Muscle layer of duodenum (tissue), 2 donors: ENCODE measurements around the gene OXER1.

Source experiments
- H3K27ac ChIP-seq: one replicate; pipeline ENCODE4 v1.7.0; 2013; ENCODE audit warnings: mild to moderate bottlenecking, low read length
- H3K27me3 ChIP-seq: one replicate; pipeline ENCODE4 v1.7.0; 2013; ENCODE audit warnings: low read depth, mild to moderate bottlenecking, control low read depth, low read length
- H3K36me3 ChIP-seq, 2 donors: one replicate each; pipeline ENCODE4 v1.7.0; 2013; ENCODE audit warnings: low read length in 2 of 2, control low read depth in 1 of 2, mild to moderate bottlenecking in 1 of 2; ENCODE audit not compliant: insufficient read depth in 2 of 2, control insufficient read depth in 1 of 2
- H3K4me1 ChIP-seq, 2 donors: one replicate each; pipeline ENCODE4 v1.7.0; 2013; ENCODE audit warnings: low read length in 2 of 2, mild to moderate bottlenecking in 2 of 2, control low read depth in 1 of 2, moderate library complexity in 1 of 2; ENCODE audit not compliant: insufficient read depth in 2 of 2, control insufficient read depth in 1 of 2
- H3K4me3 ChIP-seq, 2 donors: one replicate each; pipeline ENCODE4 v1.7.0; 2013; ENCODE audit warnings: low read length in 2 of 2, low read depth in 1 of 2, mild to moderate bottlenecking in 1 of 2
- H3K9me3 ChIP-seq, 2 donors: one replicate each; pipeline ENCODE4 v1.7.0; 2013; ENCODE audit warnings: low read length in 2 of 2, control low read depth in 1 of 2, mild to moderate bottlenecking in 1 of 2; ENCODE audit not compliant: control insufficient read depth in 1 of 2
- donor health status: healthy.

OXER1 gene

DNA sequence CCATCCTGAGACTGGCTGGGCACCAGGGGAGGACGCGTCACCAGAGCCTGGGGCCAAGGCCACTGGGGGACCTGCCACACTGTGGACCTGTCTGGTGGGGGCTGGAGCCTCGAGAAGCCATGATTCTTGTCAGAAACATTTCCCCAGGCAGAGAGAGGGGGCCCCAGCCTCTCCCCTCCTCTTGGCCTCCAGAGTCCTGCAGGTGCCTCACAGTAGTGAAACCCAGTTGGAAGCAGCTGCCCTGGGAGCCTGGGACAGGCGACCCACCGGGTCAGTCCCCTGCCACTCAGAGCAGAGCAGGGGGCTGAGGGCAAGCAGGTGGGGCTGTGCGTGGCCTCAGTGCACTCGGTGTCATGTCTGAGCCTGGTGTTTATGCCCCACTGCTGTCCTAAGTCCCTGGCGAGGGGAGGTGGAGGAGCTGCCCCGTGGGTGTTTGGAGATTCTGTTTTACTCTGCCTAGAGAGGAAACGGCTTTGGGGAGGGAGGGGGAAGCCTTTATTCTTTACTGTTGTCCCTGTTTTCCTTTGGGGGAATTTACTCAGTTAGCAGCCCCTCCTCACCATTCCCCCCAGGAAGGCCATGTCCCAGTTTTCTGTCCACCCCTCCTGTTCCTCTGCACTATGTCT lies 7.7 kb downstream of the OXER1 start:
- Histone ChIP-seq H3K27ac (no peak overlapping the region), H3K4me3 (no peak overlapping the region), H3K36me3 (peaks cover 4 to 8% of the 10 kb centered on the region in 2 donors), H3K9me3 (no peaks in the 10 kb centered on the region), H3K27me3 (no peaks in the 10 kb centered on the region), H3K4me1 (peaks cover 0 to 8% of the 10 kb centered on the region in 2 donors)

DNA sequence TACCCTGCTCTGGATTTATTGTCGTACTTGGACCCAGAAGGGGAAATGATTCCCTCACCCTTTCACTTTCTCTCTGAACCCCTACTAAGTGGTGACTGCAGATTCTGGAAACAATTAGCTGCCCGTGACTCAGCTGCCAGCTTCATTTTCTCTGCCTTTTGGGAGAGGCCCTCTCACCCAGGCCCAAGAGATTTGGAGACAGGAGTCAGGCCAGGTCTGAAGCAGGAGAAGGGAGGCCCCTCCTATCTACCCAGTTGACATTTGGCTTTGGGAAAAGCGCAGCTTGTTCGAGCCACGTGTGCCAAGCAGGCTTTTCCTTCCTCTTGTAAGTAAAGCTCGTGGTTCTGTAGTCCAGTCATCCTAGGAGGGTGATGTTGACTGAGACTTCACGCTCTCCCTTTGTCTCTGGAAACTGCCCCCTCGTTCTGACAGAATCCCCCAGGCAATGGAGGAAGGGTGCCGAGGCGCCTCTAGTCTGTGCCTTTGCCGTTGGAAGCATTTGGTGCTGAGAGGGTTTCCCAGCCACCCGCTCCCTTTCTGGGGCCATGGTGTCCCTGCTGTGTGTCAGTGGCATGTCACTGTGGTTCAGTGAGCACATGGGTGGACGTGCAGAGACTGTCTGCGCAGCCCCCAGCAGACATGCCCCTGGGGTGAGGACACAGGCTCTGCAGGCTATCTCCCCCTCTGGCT lies 8.6 kb downstream of the OXER1 start:
- Histone ChIP-seq H3K27me3 (no peaks in the 10 kb centered on the region), H3K27ac (no peak overlapping the region), H3K36me3 (peaks cover 4 to 8% of the 10 kb centered on the region in 2 donors), H3K4me3 (no peak overlapping the region), H3K4me1 (peaks cover 0 to 10% of the 10 kb centered on the region in 2 donors), H3K9me3 (no peaks in the 10 kb centered on the region)

DNA sequence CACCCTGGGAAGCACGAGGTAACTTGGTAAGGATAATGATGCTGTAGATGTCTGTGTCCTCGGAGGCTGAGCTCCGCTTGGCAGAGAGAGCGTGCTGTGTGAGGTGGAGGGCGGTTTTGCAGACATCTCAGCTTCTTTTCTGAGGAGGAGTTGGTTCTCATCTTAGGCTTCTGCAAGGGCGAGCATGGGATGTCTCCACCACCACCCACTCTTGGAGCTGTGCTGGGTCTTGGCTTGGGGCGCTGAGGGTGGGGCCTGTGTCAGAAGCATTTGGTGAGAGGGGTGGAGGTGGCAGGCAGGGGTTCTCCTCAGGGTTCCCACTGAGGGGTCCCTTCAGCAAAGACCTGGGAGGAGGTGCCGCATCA lies 9.2 kb downstream of the OXER1 start:
- H3K4me1 ChIP-seq = peaks cover 0 to 10% of the 10 kb centered on the region in 2 donors
- H3K4me3 ChIP-seq = no peak overlapping the region
- no peaks in the 10 kb centered on the region for H3K27me3 ChIP-seq
- no peaks in the 10 kb centered on the region for H3K9me3 ChIP-seq
- peaks cover 4 to 8% of the 10 kb centered on the region in 2 donors for H3K36me3 ChIP-seq
- no peak overlapping the region for H3K27ac ChIP-seq

DNA sequence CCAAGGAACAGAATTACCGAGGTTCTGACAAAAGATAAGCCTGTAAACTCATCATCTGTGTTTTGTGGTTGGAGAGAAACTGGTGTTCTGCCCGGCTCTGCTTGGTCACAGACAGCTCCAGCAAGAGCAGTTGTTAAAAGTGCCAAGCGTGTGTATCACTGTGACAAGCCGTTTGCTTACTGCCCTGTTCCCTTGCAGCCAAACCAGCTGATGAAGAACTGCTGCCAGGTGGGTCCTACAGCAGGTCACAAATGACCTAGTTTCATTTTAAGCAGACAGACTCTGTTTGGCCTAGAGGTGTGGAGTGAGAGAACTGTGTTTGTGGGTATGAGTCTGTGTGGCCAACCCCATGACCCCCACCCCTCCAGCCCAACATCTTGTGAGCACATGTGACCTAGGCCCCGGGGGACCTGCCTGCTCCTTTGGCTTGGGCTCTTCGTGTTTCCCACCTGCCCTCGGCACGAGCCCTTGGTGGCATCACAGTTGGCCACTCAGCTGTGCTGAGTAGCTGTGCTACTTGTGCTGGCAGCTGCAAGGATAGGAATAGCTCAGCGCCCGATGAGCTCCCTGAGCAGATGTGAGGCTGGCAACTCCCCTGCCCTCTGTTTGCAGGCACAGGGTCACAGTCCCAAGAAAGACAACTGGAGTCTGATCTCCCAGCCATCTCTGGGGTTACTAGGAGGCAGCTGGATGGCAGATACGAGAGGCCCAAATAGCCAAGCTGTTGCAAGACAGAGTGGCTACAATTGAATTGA lies 9.7 kb downstream of the OXER1 start:
- Histone ChIP-seq H3K36me3 (peaks cover 4 to 8% of the 10 kb centered on the region in 2 donors), H3K4me3 (no peak overlapping the region), H3K9me3 (no peaks in the 10 kb centered on the region), H3K27me3 (no peaks in the 10 kb centered on the region), H3K4me1 (peaks cover 0 to 10% of the 10 kb centered on the region in 2 donors), H3K27ac (no peak overlapping the region)

DNA sequence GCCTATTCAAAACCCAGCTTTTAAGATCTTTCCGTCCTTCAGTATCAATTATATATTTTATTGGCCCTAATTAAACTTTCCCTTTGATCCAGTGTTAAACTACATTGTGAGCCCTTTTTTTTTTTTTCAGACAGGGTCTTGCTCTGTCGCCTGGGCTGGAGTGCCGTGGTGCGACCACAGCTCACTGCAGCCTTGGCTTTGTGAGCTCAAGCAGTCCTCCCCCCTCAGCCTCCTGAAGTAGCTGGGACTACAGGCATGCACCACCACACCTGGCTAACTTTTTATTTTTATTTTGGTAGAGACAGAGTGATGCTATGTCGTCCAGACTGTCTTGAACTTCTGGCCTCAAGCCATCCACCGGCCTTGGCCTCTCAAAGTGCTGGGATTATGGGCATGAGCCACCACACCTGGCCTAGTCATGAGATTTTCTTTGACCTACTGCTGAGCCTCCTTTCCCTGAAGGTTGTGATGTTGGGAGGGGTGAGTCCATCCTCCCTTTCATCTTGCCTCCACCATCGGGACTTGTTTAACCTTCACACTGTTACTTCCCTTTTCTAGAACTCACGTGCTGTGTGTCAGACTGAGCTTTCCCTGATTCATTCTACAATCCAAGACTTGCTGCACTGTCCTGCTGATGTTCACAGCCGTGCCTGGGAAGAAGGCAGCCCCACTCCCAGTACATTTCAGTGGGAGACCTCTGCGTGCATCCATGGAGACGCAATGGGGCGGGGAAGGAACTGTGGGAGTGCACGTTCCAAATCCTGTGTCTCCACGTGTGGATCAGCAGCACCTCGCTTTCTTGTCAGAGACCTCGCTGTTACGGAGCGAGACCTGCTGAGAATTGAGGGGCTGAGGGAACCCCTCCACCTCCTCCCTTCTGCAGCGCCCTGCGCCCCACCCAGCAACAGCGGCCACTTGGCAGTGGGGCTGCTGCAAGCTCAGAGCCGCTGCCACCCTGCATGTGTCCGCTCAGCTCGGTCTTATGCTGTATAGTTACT lies 10.8 kb downstream of the OXER1 start:
- H3K4me3 ChIP-seq = no peak overlapping the region
- H3K27me3 ChIP-seq = no peaks in the 10 kb centered on the region
- no peaks in the 10 kb centered on the region for H3K9me3 ChIP-seq
- peaks cover 0 to 10% of the 10 kb centered on the region in 2 donors for H3K4me1 ChIP-seq
- H3K27ac ChIP-seq = no peak overlapping the region
- peaks cover 8% of the 10 kb centered on the region in 2 donors for H3K36me3 ChIP-seq

DNA sequence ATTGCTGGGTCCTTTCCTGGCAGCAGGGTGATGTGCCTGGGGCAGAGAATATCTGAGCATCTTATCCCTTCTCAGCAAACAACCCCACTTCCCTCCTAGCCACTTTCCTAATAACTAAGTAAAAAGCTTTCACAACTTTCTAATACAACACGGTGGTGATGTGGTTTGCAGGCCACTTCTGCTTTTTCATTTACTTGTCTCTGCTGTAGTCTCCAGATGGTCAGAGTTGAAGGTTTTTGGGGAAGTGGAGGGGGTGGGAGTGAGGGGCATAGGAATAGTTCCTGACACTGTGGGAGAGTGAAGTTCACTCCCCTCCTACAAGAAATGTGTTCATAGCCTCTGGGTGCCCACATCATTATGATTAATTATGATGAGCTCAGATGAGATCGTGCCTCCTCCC lies 11.6 kb downstream of the OXER1 start:
- Histone ChIP-seq H3K9me3 (no peaks in the 10 kb centered on the region), H3K27me3 (no peaks in the 10 kb centered on the region), H3K36me3 (peaks cover 8 to 10% of the 10 kb centered on the region in 2 donors), H3K4me1 (peaks cover 0 to 10% of the 10 kb centered on the region in 2 donors), H3K4me3 (no peak overlapping the region), H3K27ac (no peak overlapping the region)

DNA sequence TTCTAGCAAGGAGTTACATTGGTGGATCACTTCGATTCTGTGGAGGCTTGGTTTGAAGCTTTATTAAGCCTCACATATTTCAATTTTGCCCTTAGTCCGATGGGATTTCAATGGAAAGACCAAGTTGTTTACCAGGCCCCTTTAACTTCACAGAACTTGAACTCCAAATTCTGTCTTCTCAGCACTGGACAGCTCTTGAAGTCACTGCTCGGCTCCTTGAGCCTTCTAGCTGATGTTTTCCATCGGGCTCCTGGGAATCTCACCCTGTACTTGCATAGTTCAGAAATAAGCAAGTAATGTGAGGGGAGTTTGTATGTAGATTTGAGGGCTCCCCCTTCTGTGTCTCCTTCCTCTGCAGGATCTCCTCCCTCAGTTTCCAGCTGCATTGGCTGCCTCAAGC lies 15.1 kb downstream of the OXER1 start:
- Histone ChIP-seq H3K27ac (no peak overlapping the region), H3K36me3 (peaks cover 7 to 10% of the 10 kb centered on the region in 2 donors), H3K4me3 (no peak overlapping the region), H3K9me3 (no peaks in the 10 kb centered on the region), H3K27me3 (no peaks in the 10 kb centered on the region), H3K4me1 (peaks cover 0 to 10% of the 10 kb centered on the region in 2 donors)

DNA sequence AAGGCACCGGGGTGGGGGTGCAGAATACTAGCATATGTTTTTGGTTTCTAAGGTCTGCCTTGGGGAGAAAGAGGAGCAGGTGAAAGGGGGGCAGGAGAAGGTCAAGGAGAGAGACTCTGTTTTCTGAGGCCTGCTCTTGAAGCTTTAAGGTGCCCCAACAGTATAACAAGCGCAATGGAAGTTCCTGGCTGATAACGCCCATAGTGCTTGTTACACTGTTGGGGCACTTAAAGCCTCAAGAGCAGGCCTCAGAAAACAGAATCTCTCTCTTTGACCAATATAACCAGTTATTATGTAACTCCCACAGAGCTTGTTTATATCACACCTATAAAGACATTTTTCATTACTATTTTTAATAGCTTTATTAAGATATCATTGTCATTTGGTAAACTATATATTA lies 16.5 kb downstream of the OXER1 start:
- H3K9me3 ChIP-seq = no peaks in the 10 kb centered on the region
- peaks cover 0 to 10% of the 10 kb centered on the region in 2 donors for H3K4me1 ChIP-seq
- no peaks in the 10 kb centered on the region for H3K27me3 ChIP-seq
- no peak overlapping the region for H3K4me3 ChIP-seq
- H3K27ac ChIP-seq = no peak overlapping the region
- peaks cover 3 to 11% of the 10 kb centered on the region in 2 donors for H3K36me3 ChIP-seq

DNA sequence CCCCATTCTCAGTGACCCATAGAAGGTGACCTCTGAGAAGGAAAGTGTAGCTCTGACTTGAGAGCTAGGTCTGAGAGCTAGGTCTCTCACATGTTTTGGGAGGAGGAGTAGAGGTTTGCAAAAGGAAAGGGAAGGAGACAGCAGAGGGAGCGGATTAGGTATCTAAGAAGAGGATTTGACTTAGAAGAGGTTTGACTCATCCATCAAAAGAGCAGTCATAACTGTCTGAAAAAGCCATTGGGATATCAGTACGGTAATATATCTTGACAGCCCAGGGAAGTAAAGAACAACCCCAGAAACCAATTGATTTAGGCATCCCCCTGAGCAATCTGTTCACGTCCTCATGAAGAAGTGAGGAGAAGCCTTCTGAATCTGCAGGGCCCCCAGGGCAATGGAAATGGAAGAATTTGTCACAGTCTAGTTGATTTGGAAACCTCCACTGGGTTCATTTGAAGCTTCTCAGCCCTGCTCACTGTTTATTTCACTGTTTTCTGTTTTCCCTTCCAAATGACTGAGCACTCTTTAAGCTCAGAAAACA lies 19.3 kb downstream of the OXER1 start:
- Histone ChIP-seq H3K36me3 (peaks cover 3 to 11% of the 10 kb centered on the region in 2 donors), H3K27ac (no peak overlapping the region), H3K27me3 (no peaks in the 10 kb centered on the region)

DNA sequence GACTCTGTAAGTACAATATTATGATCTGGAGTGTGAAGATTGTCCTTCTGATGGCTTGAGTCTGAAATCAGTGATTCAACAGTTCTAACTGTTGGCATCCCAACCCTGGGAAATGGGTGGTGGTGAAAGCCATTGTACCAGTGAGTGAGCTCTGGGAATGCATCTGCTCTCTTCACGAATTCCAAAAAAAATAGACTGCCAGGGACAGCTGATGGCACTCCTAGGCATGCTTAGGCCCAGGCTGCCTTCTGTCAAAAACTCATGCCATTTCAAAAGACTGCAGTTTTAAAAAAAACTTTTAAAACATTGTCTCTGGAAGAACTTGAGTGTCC lies 20.3 kb downstream of the OXER1 start:
- H3K36me3 ChIP-seq = peaks cover 0 to 11% of the 10 kb centered on the region in 2 donors
- H3K4me1 ChIP-seq = no peaks in the 10 kb centered on the region
- H3K27me3 ChIP-seq = no peaks in the 10 kb centered on the region
- no peak overlapping the region for H3K4me3 ChIP-seq
- H3K27ac ChIP-seq = no peak overlapping the region
- H3K9me3 ChIP-seq = no peaks in the 10 kb centered on the region

More for the DNA sequence above, 19.3 kb downstream of the OXER1 start:
- no peak overlapping the region for H3K4me3 ChIP-seq
- H3K9me3 ChIP-seq = no peaks in the 10 kb centered on the region
- H3K4me1 ChIP-seq = no peaks in the 10 kb centered on the region
